HUDEP-2 (cell line): ENCODE measurements around the gene MRPL9.
"Not testable (repeated sequence)": the region's sequence is repeated elsewhere in the genome, so short reads cannot be mapped to it uniquely, and the experiment has no call there.

Experiments used
- DNase-seq, 76 experiments: peaks; one replicate each; lab custom pipeline; 2025; ENCODE audit not compliant: unreplicated experiment in 76 of 76; lab: John Stamatoyannopoulos, UW

The MRPL9 gene

DNA sequence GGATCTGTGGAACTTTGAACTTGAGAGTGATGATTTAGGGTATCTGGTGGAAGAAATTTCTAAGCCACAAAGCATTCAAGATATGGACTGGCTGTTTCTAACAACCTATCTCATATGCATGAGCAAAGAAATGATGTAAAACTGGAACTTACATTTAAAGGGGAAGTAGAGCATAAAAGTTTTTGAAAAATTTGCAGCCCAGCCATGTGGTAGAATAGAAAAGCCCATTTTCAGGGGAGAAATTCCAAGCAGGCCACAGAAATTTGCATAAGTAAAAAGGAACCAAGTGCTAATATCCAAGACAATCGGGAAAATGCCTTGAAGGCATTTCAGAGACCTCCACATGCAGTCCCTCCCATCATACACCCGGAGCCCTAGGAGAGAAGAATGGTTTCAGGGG is 26.3 kb downstream of the MRPL9 start:
- DNase-seq, result no peak

- not testable (repeated sequence) for DNase-seq
Observed at GRCh38 chr1:151733995-151734394, 29.3 kb downstream of the MRPL9 start.

GRCh38 chr1:151733126-151733525 is 30.2 kb downstream of the MRPL9 start:
- DNase-seq, result no peak

- no peak for DNase-seq
Observed at GRCh38 chr1:151729966-151730291, 33.4 kb downstream of the MRPL9 start.

DNA sequence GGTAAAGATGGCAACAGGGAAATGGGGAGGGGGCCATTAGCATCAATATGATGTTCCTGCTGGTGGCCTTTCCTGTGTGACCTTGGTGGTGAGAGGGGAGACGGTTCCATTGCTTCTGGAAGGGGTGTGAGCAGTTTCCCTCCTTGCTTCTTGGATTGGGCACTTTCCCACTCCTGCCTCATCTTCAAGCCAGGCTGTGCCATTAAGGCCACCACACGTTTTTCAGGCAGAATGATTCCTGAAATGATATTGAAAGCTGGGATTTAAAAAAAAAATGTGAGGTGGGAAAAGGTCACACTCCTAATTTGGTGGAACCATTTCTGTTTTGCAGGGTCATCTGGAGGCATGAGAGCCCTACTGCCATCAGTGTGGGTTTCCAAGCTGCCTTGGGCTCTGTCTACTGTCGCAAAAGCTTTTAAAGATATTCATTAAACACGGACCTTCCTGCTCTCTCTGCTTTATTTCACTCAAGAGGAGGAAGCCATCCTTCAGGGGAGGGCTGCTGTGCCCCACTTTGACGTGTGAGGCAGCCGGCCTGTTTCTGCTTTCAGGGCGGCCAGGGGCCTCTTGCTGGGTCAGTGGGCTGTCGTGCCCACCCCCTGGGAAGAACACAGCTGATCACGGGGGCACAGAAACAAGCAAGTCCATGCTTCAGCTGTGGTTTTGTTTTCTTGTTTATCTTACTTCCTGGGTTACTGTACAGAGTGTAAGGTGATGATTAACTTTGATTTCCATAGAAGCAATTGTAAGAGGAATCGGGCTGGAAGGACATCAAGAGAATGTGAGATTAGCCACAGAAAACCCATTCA is 33.9 kb downstream of the MRPL9 start:
- no peak for DNase-seq

DNA sequence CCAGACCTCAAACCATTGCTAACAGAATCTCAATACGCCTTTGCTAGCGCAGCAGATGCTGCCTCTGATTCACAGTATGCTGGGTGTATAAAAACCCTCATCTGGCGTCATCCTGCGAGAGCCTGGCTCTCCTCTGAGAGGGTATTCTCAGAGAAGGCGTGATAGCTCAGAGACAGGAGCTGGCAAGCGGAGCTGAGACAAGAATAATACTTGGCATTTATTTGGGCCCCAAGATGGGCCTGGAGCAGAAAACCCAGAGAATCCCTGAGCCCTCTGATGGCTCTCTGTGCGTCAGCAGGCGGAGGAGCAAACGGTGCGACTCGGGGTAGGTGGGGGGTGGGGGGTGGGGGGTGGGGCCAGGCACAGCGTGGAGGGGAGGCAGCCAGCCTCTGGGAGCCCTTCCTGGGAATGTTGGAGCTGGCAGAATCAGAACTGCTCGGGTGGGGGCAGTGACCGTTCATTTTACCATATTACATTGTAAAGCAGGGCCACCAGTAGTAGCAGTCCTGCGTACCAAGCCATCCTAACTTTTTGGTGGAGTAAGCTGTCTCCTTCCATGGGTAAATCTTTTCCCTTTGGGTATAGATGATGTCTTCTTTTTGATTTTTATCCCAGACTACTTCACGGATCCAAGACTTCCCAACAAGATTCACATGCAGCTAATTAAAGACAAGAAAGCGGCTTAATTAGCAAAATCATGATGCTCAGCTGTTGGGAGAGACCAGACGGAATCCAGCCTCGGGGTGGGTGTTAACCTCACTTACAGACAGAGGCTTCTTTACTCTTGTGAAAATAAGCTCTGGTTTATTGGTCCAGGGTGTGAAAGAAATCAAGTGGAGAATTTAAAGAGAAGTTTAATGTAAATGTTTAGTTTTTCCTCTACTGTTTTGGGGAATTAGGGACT is 34.9 kb downstream of the MRPL9 start:
- no peak for DNase-seq

- DNase-seq, result no peak
Observed at GRCh38 chr1:151723726-151724370, 39.4 kb downstream of the MRPL9 start.

- no peak for DNase-seq
Observed at GRCh38 chr1:151721788-151722510, 41.3 kb downstream of the MRPL9 start.

GRCh38 chr1:151720974-151721787 is 42.1 kb downstream of the MRPL9 start, which contains the start of gene RIIAD1:
Gene RIIAD1, plus strand, starts transcription at chr1:151721522. Its CDS starts 15 bp downstream, at chr1:151721537.
- DNase-seq, result no peak

GRCh38 chr1:151720554-151720953 is 42.7 kb downstream of the MRPL9 start:
- DNase-seq, result peak in 1 of 76 experiments; percentile 34

- peak in 3 of 76 experiments; percentile 5 to 22 (median 8) for DNase-seq
Observed at GRCh38 chr1:151720125-151720524, 43.2 kb downstream of the MRPL9 start.

GRCh38 chr1:151718666-151719065 is 44.6 kb downstream of the MRPL9 start:
- DNase-seq, result no peak

GRCh38 chr1:151718011-151718431 is 45.3 kb downstream of the MRPL9 start:
- no peak for DNase-seq

GRCh38 chr1:151716771-151717631 is 46.3 kb downstream of the MRPL9 start, which contains the start of gene CELF3:
Gene CELF3, minus strand, starts transcription at chr1:151716803. Its CDS starts 783 bp downstream, at chr1:151716020.
- peak in 63 of 76 experiments; percentile 6 to 84 (median 45) for DNase-seq

GRCh38 chr1:151716405-151716762 is 46.9 kb downstream of the MRPL9 start:
- DNase-seq, result no peak

DNA sequence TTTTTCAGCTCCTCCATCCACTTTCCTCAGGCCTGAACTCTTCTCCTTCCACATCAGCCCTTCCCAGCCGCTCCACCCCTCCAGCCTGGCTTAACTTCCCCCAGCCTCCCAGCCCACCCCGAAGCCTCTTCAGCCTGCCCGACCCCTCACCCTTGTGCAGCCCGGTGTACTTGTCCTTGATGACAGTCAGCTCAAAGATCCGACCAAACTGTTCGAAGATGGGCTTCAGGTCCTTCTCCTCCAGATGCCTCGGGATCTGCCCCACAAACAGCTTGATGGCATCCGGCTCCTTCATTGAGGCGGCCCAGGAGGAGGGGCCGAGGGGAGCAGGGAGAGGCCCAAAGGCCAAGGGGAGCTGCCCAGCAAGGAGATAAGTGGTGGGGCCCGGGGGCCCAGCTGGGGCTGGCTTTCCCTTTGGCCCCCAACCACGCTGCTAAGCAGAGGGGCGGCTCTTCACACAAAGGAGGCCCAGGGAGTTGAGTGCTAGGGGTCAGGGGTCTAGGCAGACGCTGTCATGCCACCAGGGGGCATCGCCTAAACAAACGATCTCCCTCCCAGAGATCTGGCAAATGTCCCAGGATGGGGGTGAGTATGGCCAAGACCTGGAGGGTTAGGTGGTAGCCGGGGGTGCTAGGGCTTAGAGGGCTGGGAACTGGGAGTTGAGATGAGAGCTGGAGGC is 47.4 kb downstream of the MRPL9 start:
- DNase-seq, result peak in 17 of 76 experiments; percentile 1 to 33 (median 18)

- DNase-seq, result peak in 67 of 76 experiments; percentile 15 to 83 (median 54)
Observed at GRCh38 chr1:151714820-151715725, 48.2 kb downstream of the MRPL9 start.
